ENCODE measurements around the gene TMEM59L. TPM values are rescaled to one million over a fixed set of nuclear protein-coding genes. Genes with fewer than 3 reads are reported as not detected.
A peak's percentile ranks its signal among the peaks of the same experiment; 100 is the strongest.

The TMEM59L gene
- total RNA-seq, 1 donor from 2014 or later, result 9.4 TPM

GRCh38 chr19:18648973-18649315, 36.3 kb downstream of the TMEM59L start:
- DNase-seq (ENCODE audit: extremely low spot score, unreplicated experiment), result no peak
- peak overlapping the region; percentile 31 for H3K4me3 Mint-ChIP-seq
- no peaks in the 10 kb centered on the region for H3K9me3 Mint-ChIP-seq
- H3K4me1 Mint-ChIP-seq (ENCODE audit: unreplicated experiment), result peaks cover 37% of the 10 kb centered on the region
- H3K27me3 Mint-ChIP-seq, result no peaks in the 10 kb centered on the region
- TF ChIP-seq CTCF (conservative IDR thresholded peaks at IDR 0.05), result no peak
- H3K27ac Mint-ChIP-seq, result peak overlapping the region; percentile 46
- peaks cover 5% of the 10 kb centered on the region for H3K36me3 Mint-ChIP-seq

DNA sequence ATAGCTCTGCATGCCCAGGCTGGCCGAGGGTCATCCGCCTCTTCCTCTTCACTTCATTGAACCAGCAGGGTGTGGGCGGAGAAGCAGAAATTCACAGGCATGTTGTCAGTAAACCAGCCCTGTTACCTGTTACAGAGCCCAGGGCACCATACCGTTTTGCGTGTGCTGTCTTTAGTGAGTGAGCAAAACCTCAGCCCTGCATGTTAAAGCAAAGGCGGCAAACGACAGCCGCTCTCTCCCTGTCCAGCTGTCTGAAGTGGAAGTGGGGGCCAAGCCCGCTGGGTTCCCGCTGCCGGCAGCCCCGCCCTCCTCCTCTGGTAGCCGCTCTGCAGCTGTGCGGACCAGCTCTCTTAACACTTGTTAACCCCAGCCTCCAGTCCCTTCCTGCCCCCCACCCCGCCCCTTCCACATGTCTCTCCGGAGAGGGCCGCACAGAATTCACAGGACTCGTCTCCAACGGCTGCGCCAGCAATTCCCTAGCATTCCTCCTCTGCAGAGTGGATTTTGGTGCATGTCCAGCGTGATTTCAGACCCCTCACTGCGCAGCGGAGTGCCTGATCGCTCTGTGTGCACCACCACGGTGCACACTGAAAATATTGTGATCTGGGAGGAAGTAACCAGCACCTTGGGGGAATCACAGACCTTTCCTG, 36.8 kb downstream of the TMEM59L start:
- DNase-seq (ENCODE audit: extremely low spot score, unreplicated experiment), result no peak
- TF ChIP-seq CTCF (conservative IDR thresholded peaks at IDR 0.05), result no peak
- no peaks in the 10 kb centered on the region for H3K36me3 Mint-ChIP-seq
- peak overlapping the region; percentile 46 for H3K27ac Mint-ChIP-seq
- no peaks in the 10 kb centered on the region for H3K27me3 Mint-ChIP-seq
- H3K4me3 Mint-ChIP-seq, result peak overlapping the region; percentile 31
- H3K4me1 Mint-ChIP-seq (ENCODE audit: unreplicated experiment), result peaks cover 37% of the 10 kb centered on the region
- no peaks in the 10 kb centered on the region for H3K9me3 Mint-ChIP-seq

GRCh38 chr19:18650021-18650390, 37.3 kb downstream of the TMEM59L start:
- H3K4me3 Mint-ChIP-seq, result peak overlapping the region; percentile 22
- H3K36me3 Mint-ChIP-seq, result no peaks in the 10 kb centered on the region
- H3K9me3 Mint-ChIP-seq, result no peaks in the 10 kb centered on the region
- DNase-seq (ENCODE audit: extremely low spot score, unreplicated experiment), result no peak
- no peaks in the 10 kb centered on the region for H3K27me3 Mint-ChIP-seq
- TF ChIP-seq CTCF (conservative IDR thresholded peaks at IDR 0.05), result no peak
- H3K27ac Mint-ChIP-seq, result no peak overlapping the region
- H3K4me1 Mint-ChIP-seq (ENCODE audit: unreplicated experiment), result peaks cover 37% of the 10 kb centered on the region

- H3K9me3 Mint-ChIP-seq, result no peaks in the 10 kb centered on the region
- TF ChIP-seq CTCF (conservative IDR thresholded peaks at IDR 0.05), result no peak
- no peak for DNase-seq (ENCODE audit: extremely low spot score, unreplicated experiment)
- H3K27ac Mint-ChIP-seq, result no peak overlapping the region
- no peak overlapping the region for H3K4me3 Mint-ChIP-seq
- peaks cover 37% of the 10 kb centered on the region for H3K4me1 Mint-ChIP-seq (ENCODE audit: unreplicated experiment)
- H3K36me3 Mint-ChIP-seq, result no peaks in the 10 kb centered on the region
- H3K27me3 Mint-ChIP-seq, result no peaks in the 10 kb centered on the region
Measured at GRCh38 chr19:18650468-18651041, 37.9 kb downstream of the TMEM59L start.

GRCh38 chr19:18651300-18651699, 38.6 kb downstream of the TMEM59L start:
- TF ChIP-seq CTCF (conservative IDR thresholded peaks at IDR 0.05), result no peak
- H3K36me3 Mint-ChIP-seq, result no peaks in the 10 kb centered on the region
- H3K9me3 Mint-ChIP-seq, result no peaks in the 10 kb centered on the region
- no peak overlapping the region for H3K27ac Mint-ChIP-seq
- peaks cover 37% of the 10 kb centered on the region for H3K4me1 Mint-ChIP-seq (ENCODE audit: unreplicated experiment)
- DNase-seq (ENCODE audit: extremely low spot score, unreplicated experiment), result no peak
- no peak overlapping the region for H3K4me3 Mint-ChIP-seq
- H3K27me3 Mint-ChIP-seq, result no peaks in the 10 kb centered on the region
